Measurements from ENCODE around the gene LMAN1L.

DNA sequence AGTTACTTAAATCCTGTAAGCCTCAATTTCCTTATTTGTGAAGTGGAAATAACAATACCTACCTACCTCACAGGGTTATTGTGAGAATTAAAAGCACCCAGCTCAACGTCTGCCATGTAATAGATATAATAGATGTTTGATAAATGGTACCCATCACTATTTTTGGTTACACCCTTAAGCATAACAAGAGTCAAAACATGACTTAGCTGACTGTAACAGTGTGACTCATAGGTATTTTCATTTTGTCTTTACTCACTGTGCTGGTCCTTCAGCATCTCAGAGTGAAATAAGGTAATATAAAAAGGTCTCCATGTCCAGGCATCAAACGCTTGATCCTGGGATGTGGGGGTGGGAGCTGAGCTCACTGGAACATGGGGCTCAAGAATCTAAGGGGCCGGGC, 16.9 kb downstream of the LMAN1L start:
- TF ChIP-seq POLR2AphosphoS5 (IDR thresholded peaks at IDR 0.05; ENCODE audit: low read depth, low read length) (no peak), POLR2A (IDR thresholded peaks at IDR 0.05; ENCODE audit: low read depth, low read length) (no peak), TAF1 (IDR thresholded peaks at IDR 0.05; ENCODE audit: low read depth, low read length) (no peak), SPI1 (IDR thresholded peaks at IDR 0.05; ENCODE audit: low read depth, low read length) (no peak), PAX5 (IDR thresholded peaks at IDR 0.05; ENCODE audit: insufficient read depth, low read length, severe bottlenecking) (no peak)

All from GM12891 (cell line).